GM18517 (cell line): ENCODE results near the gene AATK.

Experiments used
- ATAC-seq: cut with Tn5 transposase; IDR thresholded peaks from one replicate; pipeline ENCODE4 v1.9.1; 2021; ENCODE audit warnings: mild to moderate bottlenecking, moderate library complexity; ENCODE audit not compliant: unreplicated experiment

AATK gene

GRCh38 chr17:81118308-81119221, 47.5 kb downstream of the AATK start:
- ATAC-seq: no peak

- ATAC-seq: no peak
These were observed 48.3 kb downstream of the AATK start for GRCh38 chr17:81117672-81118198.

GRCh38 chr17:81116704-81117103, 49.3 kb downstream of the AATK start:
- ATAC-seq: no peak

GRCh38 chr17:81115749-81116464, 50.1 kb downstream of the AATK start:
- no peak for ATAC-seq

GRCh38 chr17:81115219-81115618, 50.8 kb downstream of the AATK start:
- ATAC-seq: no peak

- ATAC-seq: no peak
These were observed 51.5 kb downstream of the AATK start for GRCh38 chr17:81114351-81115093.

GRCh38 chr17:81113158-81113724, 52.8 kb downstream of the AATK start:
- no peak for ATAC-seq

- no peak for ATAC-seq
These were observed 53.6 kb downstream of the AATK start for GRCh38 chr17:81112450-81112849.

GRCh38 chr17:81111066-81111465, 55.0 kb downstream of the AATK start:
- no peak for ATAC-seq

- ATAC-seq: no peak
These were observed 55.5 kb downstream of the AATK start for GRCh38 chr17:81110488-81111040.

GRCh38 chr17:81109957-81110356, 56.1 kb downstream of the AATK start:
- ATAC-seq: no peak

- ATAC-seq: no peak
These were observed 57.8 kb downstream of the AATK start for GRCh38 chr17:81108220-81108619.

- ATAC-seq: no peak
These were observed 59.3 kb downstream of the AATK start for GRCh38 chr17:81106716-81107115.

GRCh38 chr17:81103379-81103778, 62.6 kb downstream of the AATK start:
- ATAC-seq: no peak

- no peak for ATAC-seq
These were observed 63.2 kb downstream of the AATK start for GRCh38 chr17:81102869-81103268.

- ATAC-seq: no peak
These were observed 63.7 kb downstream of the AATK start for GRCh38 chr17:81102352-81102751.

GRCh38 chr17:81101614-81102306, 64.3 kb downstream of the AATK start:
- ATAC-seq: no peak

GRCh38 chr17:81100668-81101067, 65.4 kb downstream of the AATK start:
- ATAC-seq: no peak

- ATAC-seq: no peak
These were observed 66.1 kb downstream of the AATK start for GRCh38 chr17:81099888-81100287.

GRCh38 chr17:81097943-81098308, 68.1 kb downstream of the AATK start:
- ATAC-seq: no peak
